ENCODE data around the gene MIGA2.

- TF ChIP-seq IFI16 (CRISPR knock-in tag; IDR thresholded peaks at IDR 0.05) = no peak
- no peak for TF ChIP-seq RCOR1 (IDR thresholded peaks at IDR 0.05; ENCODE audit: borderline replicate concordance in 1 of 2, low read depth in 2 of 2, low read length in 2 of 2)
- TF ChIP-seq MBD1 (CRISPR knock-in tag; IDR thresholded peaks at IDR 0.05) = no peak
- TF ChIP-seq PPARD (CRISPR knock-in tag; IDR thresholded peaks at IDR 0.05) = no peak
Observed at GRCh38 chr9:129097671-129098306, 61.4 kb downstream of the MIGA2 start.
